GM21360 (cell line): Measurements from ENCODE around the gene CSHL1.
A peak's percentile ranks its signal among the peaks of the same experiment; 100 is the strongest.
"Not testable (repeated sequence)": the region's sequence is repeated elsewhere in the genome, so short reads cannot be mapped to it uniquely, and the experiment has no call there.

Source experiments
- ATAC-seq: cut with Tn5 transposase; IDR thresholded peaks from one replicate; pipeline ENCODE4 v1.9.1; 2021; ENCODE audit warnings: mild to moderate bottlenecking, moderate library complexity; ENCODE audit not compliant: unreplicated experiment

Gene CSHL1

DNA sequence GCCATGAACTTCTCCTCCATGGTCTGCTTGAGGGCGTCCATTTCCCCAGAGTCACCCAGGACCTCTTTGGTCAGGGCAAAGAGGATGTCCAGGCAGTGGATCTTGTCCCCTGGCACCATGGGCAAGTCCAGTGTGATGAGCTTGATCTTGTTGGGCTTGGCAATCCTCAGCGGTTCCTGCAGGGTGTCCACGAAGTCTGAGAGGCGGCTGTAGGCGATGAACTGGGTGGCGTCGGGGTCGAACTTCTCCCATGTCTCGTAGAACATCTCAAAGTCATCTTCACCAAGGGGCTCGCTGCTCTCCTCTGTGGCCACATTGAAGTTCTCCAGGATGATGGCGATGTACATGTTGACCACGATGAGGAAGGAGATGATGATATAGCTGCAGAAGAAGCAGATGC, 30.1 kb upstream of the CSHL1 start:
- ATAC-seq: no peak

DNA sequence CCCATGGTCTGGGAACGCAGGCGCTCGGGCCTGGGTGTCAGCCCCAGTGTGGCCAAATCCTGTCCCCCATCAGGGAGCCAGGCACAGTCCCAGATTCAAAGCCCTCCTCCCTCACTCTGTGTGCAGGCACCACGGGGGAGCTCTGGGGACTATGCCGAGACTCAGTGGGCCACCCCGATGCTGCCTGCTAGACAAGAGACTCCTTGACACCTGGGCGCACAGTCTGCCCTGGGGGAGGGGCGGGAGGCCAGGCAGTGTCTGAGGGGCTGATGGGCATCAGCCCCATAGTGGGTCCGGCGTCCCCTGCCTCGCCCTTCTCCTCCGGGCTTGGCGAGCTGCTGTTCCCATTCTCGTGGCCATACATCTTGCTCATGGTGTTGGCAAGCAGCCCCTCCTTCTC, 29.5 kb upstream of the CSHL1 start:
- no peak for ATAC-seq

DNA sequence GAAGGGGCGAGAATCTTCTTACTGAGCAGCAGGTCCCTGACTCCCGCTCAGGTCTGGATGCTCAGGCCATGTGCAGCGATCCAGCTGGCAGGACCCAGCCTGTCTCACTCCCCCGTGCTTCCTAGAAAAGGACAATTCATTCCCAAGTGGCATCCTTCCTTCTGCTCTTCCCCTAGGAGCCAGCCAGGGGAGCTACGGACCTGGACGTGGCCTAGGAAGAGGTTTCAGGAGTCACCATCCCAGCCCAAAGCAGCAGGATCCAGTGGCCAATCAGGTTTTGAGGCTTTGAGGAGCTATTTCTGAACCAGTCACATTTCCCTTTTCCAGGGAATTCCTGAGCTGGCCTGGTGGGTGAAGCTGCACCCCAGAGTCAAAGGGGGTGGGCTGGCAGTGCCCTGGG, 28.8 kb upstream of the CSHL1 start:
- ATAC-seq: no peak

DNA sequence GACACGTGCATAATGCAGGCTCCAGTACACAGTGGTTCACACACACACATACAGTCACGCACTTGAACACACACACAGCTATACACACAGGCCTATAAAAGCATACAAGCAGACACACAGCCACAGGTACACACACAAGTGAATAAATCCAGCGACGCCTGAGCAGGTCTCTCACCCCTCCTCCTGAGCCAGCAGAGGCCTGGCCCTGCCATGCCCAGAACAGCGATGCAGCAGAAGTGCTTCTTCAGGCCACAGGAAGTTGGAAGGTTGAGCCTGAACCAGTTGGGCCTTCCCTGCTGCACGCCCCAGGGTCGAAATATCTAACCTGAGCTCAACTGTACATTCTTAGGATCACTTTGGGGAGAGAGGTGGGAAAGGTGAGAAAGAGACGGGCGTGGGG, 28.3 kb upstream of the CSHL1 start:
- no peak for ATAC-seq

DNA sequence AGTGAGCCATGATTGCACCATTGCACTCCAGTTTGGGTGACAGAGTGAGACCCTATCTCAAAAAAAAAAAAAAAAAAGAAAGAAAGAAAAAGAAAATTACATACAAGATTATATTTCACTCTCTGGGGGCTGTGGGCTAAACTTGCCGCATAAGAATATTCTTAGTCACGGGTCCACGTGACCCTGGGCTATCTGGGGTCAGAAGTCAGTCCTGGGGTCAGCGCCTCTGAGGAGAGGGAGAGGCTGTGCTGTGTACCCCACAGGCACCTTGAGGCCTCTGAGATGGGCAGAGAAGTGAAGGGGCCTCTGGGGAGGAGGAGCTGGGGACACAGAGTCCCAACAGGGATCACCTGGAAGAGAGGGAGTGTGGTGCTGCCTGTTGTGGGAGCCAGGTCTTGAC, 26.9 kb upstream of the CSHL1 start:
- no peak for ATAC-seq

DNA sequence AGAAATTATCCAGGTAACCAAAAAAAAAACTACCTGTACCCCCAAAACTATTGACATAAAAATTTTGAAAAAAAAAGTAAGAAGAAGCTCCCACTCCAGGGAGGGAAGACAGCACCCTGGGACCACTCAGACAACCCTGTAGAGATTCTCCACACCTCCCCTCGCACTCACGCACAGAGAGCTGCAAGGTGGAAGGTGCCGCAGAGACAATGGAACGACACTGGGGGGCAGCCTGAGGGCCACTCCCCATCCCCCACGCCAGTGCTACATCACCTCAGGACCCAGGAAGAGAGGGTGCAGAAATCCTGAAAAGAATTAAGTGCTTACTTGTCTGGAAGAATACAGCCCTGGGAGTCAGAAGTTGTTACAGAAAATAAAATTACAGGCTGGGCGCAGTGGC, 26.3 kb upstream of the CSHL1 start:
- ATAC-seq: no peak

DNA sequence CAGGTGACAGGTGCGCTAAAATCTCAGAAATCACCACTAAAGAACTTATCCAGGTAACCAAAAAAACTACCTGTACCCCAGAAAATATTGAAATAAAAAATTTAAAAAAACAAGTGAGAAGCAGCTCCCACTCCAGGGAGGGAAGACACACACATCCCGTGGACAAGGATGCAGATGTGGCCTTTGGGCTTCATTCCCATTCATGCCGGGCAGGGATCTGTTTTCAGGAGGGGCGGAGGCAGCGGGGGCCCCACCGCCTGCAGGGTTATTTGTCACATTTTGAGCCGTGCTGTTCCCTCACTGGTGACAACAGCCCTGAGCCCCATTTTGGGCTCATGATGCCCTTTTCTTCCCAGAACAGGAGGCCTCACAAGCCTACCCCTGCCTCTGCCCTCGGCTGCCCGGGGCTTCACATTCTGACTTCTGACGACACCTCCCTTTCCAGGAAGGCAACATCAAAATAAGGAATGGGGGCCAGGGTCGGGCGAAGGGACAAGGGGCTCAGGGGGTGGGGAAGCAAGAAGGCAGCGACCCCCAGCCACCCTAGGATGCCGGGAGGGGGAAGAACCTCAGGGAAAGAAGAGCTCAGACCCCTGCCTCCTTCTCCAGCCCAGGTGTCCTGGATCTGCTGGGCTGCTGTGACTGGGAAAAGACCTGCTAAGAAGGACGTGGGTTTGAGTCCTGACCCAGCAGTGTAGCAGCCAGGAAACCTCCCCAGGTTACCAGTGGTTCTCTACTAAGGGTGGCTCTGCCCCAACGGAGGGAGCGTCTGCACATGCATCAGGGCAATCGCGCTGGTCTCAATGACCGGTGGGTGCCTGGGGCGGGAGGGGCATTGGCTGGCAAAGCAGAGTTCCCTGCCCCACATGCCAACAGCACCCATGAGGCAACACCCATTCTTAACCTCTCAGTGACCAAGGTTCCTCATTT, 23.4 kb upstream of the CSHL1 start:
- no peak for ATAC-seq

DNA sequence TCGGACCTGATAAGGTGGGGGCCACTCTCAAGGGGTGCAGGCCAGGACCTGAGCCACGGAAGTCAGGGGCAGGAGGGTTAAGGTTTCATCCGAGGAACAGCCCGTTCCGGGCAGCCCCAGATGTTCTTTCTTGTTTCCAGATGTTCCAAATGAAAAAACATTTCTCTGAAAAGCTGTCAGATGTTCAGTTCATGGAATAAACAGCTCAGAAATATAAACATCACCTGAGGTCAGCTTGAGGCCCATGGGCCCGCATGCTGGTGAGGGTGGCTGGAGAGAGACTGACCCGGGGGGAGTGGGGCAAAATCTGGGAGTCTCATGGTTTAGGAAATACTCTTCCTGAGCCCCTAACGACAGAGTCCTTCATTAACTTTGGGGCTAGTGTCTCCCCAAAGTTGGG, 22.5 kb upstream of the CSHL1 start:
- no peak for ATAC-seq

DNA sequence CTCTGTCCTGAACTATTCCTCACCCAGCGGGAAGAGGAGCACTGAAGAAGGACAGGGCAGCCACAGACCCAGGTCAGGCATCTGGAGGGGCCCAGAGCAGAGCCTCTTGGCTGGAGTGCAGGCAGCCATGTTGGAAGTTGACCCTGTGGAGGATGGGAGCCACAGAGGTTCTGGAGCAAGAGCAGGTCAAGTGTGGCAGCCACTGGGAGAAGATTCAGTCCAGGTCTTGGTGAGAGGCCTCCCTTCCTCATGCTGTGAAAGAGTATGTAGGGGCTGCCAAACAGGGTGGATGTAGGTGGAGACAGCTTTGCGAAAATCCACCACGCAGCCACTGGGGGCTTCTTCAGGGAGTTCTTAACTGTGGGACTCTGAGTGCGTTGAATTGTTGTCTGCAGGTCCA, 21.7 kb upstream of the CSHL1 start:
- no peak for ATAC-seq

DNA sequence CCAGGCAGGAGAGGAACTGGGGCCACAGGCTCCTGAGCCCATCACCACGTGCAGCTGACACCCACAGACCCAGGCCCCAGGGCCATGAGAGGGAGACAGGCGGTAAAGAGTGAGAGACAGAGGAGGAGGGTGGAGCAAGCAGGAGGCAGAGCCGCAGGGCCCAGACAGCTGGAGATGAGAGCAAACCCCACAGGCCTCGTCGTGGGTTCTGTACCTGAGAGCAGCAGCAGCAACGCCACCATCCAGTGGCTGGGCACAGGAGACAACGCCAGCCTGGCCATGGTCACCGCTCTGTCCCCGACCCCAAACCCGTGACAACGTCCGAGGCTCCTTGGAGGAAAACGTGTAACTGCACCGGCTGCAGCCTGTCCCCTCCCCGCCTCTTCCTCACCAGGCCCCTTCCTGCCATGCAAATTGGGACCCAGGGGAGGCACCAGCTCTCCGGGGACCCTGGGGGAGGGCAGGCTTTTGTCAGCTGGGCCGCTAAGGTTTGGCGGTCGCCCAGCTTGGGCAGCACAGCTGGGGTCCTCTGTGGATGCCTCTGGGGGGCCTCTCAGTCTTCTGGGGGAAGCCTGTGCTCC, 21.0 kb upstream of the CSHL1 start, which contains the start of gene CD79B:
Gene CD79B (minus strand): TSS at position 351 of the 581 bp plus-strand sequence. CDS start 70 bp downstream, at position 281.
- peak; percentile 53 for ATAC-seq

DNA sequence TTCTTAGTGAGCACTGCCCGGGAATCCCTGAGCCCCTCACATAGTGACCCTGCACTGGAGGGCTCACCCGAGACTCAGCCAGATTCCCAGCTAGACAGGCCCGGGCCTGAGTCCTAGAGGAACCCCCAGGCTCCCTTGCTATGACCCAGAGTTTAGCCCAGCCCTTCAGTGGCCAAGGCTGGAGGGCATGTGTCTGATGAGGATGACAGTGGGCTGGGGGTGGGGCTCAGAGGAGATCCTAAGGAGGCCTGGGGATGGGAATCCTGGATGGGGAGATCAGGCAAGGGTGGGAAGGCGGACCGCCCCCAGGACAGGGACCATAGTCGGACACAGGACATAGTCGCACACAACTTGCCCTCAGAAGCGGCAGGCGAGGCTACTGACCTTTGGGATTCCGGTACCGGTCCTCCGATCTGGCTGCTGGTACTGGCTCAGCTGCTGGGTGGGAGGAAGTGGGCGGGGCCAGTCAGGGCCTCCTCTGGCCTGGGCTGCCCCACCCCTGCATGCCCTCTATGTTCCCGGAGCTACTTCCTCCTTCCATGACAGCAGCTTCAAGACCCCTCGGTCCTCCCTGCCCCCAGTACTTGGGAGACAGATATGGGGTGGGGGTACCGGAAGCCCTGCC, 20.0 kb upstream of the CSHL1 start:
- ATAC-seq: no peak

DNA sequence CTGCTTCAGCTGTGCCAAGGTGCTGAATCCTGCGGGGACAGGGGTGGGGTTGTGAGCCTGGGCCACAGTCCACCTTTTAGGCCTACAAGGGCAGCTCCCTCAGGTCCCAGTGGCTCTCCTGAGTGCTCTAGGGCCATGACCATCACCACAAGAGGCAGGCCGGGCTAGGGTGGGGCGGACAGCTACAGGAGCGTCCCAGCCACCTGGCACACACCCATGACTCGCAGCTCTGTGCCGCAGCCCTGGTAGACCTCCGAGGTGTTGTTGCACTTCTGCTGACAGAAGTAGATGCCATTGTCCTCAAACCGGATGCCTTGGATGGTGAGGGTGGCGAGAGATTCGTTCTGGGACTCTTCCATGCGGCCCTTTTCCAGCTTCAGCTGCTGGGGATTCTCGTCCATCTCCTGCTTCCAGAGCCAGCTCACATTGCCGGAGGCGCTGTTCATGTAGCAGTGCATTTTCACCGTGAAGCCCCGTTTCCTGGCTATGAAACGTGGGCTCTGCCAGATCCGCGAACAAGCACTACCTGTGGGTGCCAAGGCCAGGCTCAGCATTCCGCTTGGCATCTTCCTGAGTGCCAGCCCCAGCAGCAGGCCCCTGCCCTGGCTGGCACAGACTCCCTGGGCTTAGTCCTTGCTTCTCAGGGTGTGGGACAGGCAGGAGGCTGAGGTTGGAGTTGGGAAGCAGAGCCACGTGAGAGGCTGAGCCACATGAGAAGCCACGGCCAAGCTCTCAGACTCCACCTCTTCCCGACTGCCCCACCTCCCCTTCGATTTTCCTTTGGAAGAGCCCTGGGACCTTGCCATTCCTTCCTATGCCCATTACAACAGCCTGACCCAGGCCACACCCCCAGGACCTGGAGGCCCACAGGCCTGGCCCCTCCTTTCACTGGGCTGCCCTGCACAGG, 19.1 kb upstream of the CSHL1 start:
- ATAC-seq: no peak

DNA sequence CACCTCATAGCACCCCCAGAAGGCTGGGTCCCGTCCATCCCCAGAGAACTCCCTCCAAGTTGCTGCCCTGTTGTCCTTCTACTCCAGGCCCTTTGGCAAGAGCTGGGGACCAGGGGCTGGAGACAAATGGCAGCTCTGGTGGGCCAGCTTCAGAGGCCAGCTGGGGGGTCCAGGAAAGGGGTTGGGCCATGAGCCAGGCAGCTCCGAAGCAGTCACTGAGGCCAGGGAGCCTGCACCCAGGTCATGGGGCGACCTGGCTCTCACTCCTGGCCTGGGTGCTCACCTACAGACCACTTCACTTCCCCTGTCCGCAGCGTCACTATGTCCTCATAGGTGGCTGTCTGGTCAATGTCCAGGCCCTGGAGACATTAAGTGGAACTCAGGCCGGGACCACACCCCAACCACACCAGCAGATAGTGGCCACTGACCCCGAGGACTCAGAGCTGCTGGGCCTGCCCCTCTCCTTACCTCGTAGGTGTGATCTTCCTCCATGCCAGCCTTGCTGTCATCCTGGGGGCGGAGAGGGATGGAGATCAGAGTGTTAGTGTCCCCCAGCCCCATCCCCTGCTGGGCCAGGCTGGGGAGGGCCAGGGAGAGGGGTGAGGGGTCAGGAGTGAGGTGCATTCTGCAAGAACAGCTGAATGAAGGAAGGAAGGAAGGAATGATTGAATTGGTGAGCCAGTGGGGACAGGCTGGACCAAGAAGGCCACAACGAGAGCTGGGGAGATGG, 18.1 kb upstream of the CSHL1 start:
- no peak for ATAC-seq

DNA sequence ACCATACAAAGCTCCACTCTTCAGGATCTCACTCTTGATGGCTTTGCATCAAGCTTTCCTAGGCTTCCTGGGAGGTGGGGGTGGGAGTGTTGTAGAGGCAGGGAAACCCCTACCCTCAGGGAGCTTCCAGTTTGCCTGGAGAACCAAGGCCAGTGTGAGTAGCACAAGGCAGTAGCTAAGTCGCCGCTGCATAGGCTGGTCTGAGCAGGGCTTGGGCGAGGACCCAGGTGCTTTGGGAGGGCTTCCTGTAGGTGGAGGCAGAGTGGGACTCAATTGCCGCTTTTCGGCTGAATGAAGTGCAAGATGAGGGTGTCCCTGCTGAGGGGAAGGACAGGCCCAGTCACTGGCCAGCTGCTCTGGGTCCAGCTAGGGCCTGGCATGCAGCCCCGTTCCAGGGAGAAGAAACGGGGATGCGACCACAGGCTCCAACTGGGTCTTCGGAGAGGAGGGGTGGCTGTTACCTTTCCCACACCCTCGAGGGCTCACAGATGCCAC, 17.2 kb upstream of the CSHL1 start:
- no peak for ATAC-seq

DNA sequence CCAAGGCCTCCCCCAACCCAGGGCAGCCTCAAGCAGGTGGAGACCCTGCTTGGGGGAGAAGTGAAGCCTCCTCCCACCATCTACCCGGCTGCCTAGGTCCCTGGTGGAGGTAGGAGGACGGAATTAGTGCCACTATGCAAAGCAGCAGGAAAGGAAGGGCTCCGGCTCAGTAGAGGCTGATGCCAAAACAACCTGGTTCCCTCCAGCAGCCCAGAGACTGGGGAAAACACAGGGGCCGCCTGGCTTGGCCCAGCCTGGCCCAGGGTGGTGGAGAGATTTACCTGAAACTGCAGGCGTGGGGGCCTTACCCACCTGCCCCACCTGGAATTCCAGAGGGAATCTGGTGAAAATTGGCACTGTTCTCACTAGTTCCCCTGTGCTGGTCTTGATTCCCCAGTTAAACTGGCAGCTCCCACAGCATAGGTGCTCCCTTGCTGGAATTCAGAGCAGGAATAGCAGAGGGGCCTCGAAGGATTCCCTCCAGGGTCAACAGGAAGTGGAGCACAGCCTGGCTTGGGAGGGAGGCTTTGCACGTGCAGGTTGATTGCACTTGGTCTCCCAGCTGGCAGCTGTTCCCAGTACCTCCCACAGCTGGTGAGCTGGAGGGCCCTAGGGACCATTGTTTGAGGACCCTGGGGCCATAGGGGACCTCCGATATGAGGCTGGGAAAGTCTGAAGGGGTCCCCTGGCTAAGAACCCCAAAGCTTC, 16.6 kb upstream of the CSHL1 start:
- ATAC-seq: no peak

DNA sequence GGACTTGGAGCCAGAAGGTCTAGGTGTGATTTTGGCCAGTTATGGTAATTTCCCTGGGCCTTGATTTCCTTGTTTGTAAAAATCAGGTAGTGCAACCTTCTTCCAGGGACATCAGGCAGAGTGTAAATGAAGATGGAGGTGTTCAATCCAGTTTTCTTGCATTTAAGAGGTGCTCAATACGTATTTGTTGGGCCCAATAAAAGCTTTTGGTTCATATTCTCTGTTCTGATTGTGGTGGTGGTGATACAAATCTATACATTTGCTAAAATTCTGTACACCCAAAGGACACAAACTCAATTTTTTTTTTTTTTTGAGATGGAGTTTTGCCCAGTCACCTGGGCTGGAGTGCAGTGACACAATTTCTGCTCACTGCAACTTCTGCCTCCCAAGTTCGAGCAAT, 15.1 kb upstream of the CSHL1 start:
- no peak for ATAC-seq

DNA sequence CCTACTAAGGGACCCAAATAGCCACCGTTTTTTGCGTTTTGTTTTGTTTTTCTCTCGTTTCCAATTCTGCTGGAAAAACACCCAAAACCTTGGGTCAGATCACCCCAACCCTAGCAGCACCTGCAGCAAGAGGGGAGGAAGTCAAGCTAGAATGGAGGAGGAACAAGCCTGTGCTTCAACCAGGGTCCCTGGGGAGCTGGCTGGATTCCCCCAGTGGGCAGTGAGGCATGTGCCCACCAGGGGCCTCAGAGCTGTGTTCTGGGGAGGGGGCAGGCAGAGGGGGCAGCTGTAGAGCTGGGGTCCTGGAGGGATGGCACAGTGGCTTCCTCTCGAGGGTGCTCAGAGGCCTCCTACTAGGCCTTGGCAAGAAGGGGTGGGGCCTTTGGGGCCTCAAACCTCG, 14.6 kb upstream of the CSHL1 start:
- ATAC-seq: no peak

DNA sequence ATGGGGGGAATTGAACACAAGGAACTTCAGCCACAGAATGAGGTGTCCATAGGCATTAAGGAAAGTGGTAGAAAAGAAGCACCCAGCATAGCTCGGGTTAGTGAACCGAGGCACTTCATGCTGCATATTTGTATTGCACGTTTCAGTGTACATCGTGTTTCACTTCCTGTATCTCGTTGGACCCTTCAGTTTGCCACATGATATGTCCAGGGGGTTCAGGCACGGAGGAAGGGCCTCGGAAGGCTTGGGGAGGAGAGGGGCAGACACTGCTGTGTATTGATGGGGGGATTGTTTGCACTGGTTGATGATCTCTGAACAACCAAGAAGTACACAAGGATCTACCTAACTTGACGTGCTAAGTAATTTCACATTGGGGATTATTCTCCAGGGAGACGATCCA, 11.3 kb upstream of the CSHL1 start:
- not testable (repeated sequence) for ATAC-seq

DNA sequence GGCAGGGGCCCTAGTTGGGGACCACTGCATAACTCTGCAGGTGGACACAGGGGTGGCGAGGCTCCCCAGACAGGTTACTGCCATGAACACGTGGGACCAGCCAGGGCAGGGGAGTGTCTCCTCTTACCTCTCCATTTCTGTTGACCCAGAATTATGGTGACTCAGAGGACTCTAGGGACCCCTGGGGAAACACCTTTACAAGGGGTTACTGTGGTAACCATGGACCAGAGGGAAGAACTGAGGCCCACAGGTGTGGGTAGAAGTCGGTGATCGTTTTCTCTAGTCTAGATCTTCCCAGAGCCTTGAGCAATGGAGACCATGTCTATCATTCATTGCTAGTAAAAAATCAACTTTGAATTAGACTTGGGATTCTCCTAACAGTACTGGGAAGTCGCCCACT, 9.7 kb upstream of the CSHL1 start:
- not testable (repeated sequence) for ATAC-seq
